Muscle layer of colon (tissue), 2 donors: ENCODE results near the gene MAX.

Experiments
- H3K27ac ChIP-seq: one replicate; pipeline ENCODE4 v1.7.0; 2013; ENCODE audit warnings: low read depth, mild to moderate bottlenecking, low read length, moderate library complexity
- H3K27me3 ChIP-seq, 2 donors: one replicate each; pipeline ENCODE4 v1.7.0; 2013; ENCODE audit warnings: low read length in 2 of 2, mild to moderate bottlenecking in 2 of 2; ENCODE audit not compliant: insufficient read depth in 2 of 2, control insufficient read depth in 1 of 2
- H3K36me3 ChIP-seq: one replicate; pipeline ENCODE4 v1.7.0; 2013; ENCODE audit warnings: mild to moderate bottlenecking, low read length; ENCODE audit not compliant: insufficient read depth
- H3K4me1 ChIP-seq: one replicate; pipeline ENCODE4 v1.7.0; 2013; ENCODE audit warnings: mild to moderate bottlenecking, low read length; ENCODE audit not compliant: insufficient read depth
- H3K4me3 ChIP-seq, 2 donors: one replicate each; pipeline ENCODE4 v1.7.0; 2013; ENCODE audit warnings: low read length in 2 of 2, low read depth in 1 of 2, mild to moderate bottlenecking in 1 of 2, moderate library complexity in 1 of 2
- H3K9ac ChIP-seq: one replicate; pipeline ENCODE4 v1.7.0; 2013; ENCODE audit warnings: low read length
- H3K9me3 ChIP-seq: one replicate; pipeline ENCODE4 v1.7.0; 2013; ENCODE audit warnings: mild to moderate bottlenecking, low read length
- donor health status: abdominal sarcoma.
- donor health status: Adenocarcinoma of cecum.

MAX gene

DNA sequence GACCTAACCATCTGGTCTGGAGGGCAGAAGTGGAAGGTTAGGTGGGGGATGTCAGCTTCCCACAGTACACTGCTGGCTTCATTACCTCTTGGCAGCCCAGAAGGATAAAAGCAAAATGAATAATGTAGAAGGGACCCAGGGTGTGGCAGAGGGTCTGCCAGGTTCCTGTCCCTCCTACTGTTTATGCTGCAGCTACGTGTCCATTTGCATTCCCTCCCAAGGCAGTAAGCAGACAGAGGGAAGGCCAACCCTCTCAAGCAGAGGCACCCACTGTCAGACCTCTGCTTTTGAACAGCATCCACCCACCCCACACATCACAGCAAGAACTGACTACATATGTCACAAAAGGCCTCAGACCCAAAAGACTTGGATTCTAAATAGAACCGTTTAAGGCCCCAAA, 19.4 kb downstream of the MAX start:
- peaks cover 32% of the 10 kb centered on the region for H3K36me3 ChIP-seq
- no peaks in the 10 kb centered on the region for H3K9me3 ChIP-seq
- H3K4me3 ChIP-seq = no peak overlapping the region
- H3K27me3 ChIP-seq = no peaks in the 10 kb centered on the region
- H3K27ac ChIP-seq = no peak overlapping the region
- peaks cover 59% of the 10 kb centered on the region for H3K4me1 ChIP-seq
- H3K9ac ChIP-seq = no peak overlapping the region

- Histone ChIP-seq H3K27me3 (no peaks in the 10 kb centered on the region), H3K4me1 (peaks cover 59% of the 10 kb centered on the region), H3K36me3 (peaks cover 36% of the 10 kb centered on the region), H3K9ac (no peak overlapping the region), H3K27ac (peak overlapping the region; percentile 17), H3K9me3 (no peaks in the 10 kb centered on the region), H3K4me3 (no peak overlapping the region)
Observed at GRCh38 chr14:65080960-65081747, 21.2 kb downstream of the MAX start.

DNA sequence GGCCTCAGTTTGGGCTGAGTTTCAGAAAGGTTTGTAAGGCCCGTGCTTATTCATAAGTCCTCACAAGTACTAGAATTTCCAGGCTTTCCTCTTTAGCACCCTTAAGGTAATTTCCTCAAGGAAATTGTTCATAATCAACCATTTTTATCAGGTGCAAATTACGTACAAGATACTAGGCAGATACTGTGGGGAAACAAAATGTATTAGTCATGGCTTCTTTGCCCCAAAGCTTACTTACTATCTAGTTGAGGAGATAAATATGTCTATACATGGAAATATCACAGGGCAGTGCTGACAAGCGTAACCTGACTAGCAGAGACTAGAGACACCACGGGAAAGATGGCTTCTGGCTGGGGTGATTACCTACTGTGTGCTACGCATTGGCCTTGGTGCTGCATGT, 22.5 kb downstream of the MAX start:
- Histone ChIP-seq H3K9me3 (no peaks in the 10 kb centered on the region), H3K9ac (no peak overlapping the region), H3K4me1 (peaks cover 59% of the 10 kb centered on the region), H3K36me3 (peaks cover 40% of the 10 kb centered on the region), H3K4me3 (no peak overlapping the region), H3K27me3 (no peaks in the 10 kb centered on the region), H3K27ac (peak overlapping the region; percentile 61)

DNA sequence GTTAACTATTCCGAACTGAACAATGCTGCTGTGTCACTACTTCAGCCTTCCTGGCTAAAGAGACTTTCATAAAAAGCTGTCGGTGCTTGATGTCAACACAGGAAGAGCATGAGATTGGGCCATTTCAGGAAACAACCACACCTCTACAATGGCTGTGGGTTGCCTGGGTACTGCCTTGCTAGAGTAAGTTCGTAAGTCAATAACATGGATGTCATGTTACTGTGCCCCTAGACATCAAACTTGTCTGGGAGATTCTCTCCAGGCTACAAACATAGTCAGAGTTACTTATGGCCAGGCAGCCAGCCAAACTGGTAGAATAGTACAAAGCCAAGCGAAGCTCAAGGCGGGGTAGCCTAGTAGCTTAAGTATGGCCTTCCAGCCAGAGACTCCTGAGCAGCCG, 23.1 kb downstream of the MAX start:
- peak overlapping the region; percentile 61 for H3K27ac ChIP-seq
- H3K4me3 ChIP-seq = no peak overlapping the region
- no peaks in the 10 kb centered on the region for H3K9me3 ChIP-seq
- peaks cover 65% of the 10 kb centered on the region for H3K4me1 ChIP-seq
- H3K27me3 ChIP-seq = no peaks in the 10 kb centered on the region
- no peak overlapping the region for H3K9ac ChIP-seq
- H3K36me3 ChIP-seq = peaks cover 40% of the 10 kb centered on the region

DNA sequence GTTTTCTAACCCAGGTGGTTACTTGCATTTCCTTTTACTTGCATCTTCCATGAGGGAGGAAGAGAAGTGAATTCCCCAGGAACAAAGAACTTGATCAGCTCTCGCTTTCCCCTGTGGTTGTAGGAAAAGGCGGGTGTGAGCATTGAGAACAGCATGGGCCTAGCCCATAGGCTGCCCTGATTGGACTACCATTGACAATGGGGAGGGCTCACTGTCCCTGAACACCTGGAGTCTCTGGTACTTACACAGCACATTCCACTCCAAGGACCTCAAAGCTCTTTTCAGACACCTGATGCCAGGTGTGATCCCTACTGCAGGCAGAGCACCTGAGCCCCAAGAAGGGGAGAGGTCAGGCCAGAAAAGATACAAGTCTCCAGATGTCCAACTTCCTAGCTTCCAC, 25.0 kb downstream of the MAX start:
- Histone ChIP-seq H3K9ac (no peak overlapping the region), H3K4me3 (no peak overlapping the region), H3K4me1 (peaks cover 64% of the 10 kb centered on the region), H3K27ac (no peak overlapping the region), H3K9me3 (no peaks in the 10 kb centered on the region), H3K27me3 (no peaks in the 10 kb centered on the region), H3K36me3 (peaks cover 46% of the 10 kb centered on the region)

- Histone ChIP-seq H3K27ac (no peak overlapping the region), H3K4me1 (peaks cover 64% of the 10 kb centered on the region)
Observed at GRCh38 chr14:65075628-65076325, 26.5 kb downstream of the MAX start.

DNA sequence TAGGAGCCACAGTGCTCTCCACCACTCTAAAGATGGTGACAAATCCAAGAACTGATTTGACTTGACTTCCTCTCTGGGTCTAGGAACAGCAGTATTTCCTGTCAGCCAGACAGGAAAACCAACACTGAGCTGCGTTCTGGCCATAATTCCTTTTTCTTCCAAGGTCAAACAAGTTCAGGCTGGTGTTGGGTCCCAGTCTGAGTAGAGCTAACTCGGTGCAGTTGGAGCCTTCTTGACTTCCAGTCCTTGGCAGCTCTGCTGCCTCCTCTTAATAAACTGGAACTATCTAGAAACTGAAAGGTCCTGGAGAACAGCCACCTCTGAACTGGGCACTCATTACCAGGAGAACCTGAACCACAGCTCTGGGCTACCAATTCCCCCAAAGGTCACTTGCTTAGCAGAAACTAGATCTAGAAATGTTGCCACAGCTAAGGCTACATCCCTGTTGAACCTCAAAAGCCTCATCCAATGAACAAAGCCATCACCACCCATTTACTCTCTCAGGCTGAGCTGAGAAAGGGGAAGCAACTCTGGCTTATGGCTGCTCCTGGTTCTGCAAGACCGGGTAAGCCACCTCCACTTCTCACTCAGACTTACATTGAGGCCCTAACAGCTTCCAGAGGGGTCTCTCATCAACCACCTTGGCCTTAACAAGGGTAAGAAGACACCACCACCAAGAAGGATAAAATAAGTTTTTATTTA, 27.7 kb downstream of the MAX start:
- Histone ChIP-seq H3K9me3 (no peaks in the 10 kb centered on the region), H3K4me1 (peaks cover 59% of the 10 kb centered on the region), H3K9ac (no peak overlapping the region), H3K27ac (no peak overlapping the region), H3K36me3 (peaks cover 45% of the 10 kb centered on the region), H3K27me3 (no peaks in the 10 kb centered on the region), H3K4me3 (no peak overlapping the region)

More at GRCh38 chr14:65075628-65076325, 26.5 kb downstream of the MAX start:
- Histone ChIP-seq H3K9me3 (no peaks in the 10 kb centered on the region), H3K36me3 (peaks cover 40% of the 10 kb centered on the region), H3K9ac (no peak overlapping the region), H3K27me3 (no peaks in the 10 kb centered on the region), H3K4me3 (no peak overlapping the region)

GRCh38 chr14:65073605-65074201, 28.6 kb downstream of the MAX start:
- no peaks in the 10 kb centered on the region for H3K27me3 ChIP-seq
- H3K36me3 ChIP-seq = peaks cover 52% of the 10 kb centered on the region
- H3K27ac ChIP-seq = no peak overlapping the region
- H3K4me3 ChIP-seq = no peak overlapping the region
- no peak overlapping the region for H3K9ac ChIP-seq
- peaks cover 51% of the 10 kb centered on the region for H3K4me1 ChIP-seq
- no peaks in the 10 kb centered on the region for H3K9me3 ChIP-seq

GRCh38 chr14:65072937-65073336, 29.4 kb downstream of the MAX start:
- no peak overlapping the region for H3K27ac ChIP-seq
- H3K36me3 ChIP-seq = peaks cover 52% of the 10 kb centered on the region

GRCh38 chr14:65072256-65072655, 30.1 kb downstream of the MAX start:
- no peak overlapping the region for H3K27ac ChIP-seq
- peaks cover 46% of the 10 kb centered on the region for H3K4me1 ChIP-seq
- H3K9ac ChIP-seq = no peak overlapping the region
- H3K9me3 ChIP-seq = no peaks in the 10 kb centered on the region
- H3K27me3 ChIP-seq = no peaks in the 10 kb centered on the region
- peaks cover 47% of the 10 kb centered on the region for H3K36me3 ChIP-seq
- no peak overlapping the region for H3K4me3 ChIP-seq

More at GRCh38 chr14:65072937-65073336, 29.4 kb downstream of the MAX start:
- H3K4me1 ChIP-seq = peaks cover 46% of the 10 kb centered on the region
- H3K27me3 ChIP-seq = no peaks in the 10 kb centered on the region
- H3K9ac ChIP-seq = no peak overlapping the region
- H3K9me3 ChIP-seq = no peaks in the 10 kb centered on the region
- no peak overlapping the region for H3K4me3 ChIP-seq

DNA sequence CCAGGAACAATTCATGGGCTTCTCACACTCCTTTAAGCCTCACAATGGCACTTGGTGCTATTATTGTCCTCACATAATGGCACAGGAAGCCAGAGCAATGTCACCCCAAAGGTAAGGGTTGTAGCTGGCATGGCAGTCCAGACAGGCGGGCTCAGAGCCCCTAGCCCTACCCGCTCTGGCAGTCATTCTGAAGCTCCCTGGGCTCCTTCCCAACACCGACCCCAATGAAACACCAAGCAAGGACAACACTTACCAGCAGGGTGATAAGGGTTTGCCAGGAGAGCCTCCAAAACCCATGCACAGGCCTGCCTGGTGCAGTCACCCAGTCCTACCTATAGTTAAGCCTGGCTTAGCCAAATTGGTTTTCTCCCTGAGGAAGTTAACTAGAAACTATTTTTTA, 30.8 kb downstream of the MAX start:
- Histone ChIP-seq H3K9ac (no peak overlapping the region), H3K9me3 (no peaks in the 10 kb centered on the region), H3K27ac (no peak overlapping the region), H3K36me3 (peaks cover 41% of the 10 kb centered on the region), H3K4me1 (peaks cover 46% of the 10 kb centered on the region), H3K4me3 (no peak overlapping the region), H3K27me3 (no peaks in the 10 kb centered on the region)
